HG03103 (cell line): ENCODE results near the gene ETV6.
"Not testable (repeated sequence)": the region's sequence is repeated elsewhere in the genome, so short reads cannot be mapped to it uniquely, and the experiment has no call there.

Experiments used
- ATAC-seq: cut with Tn5 transposase; IDR thresholded peaks from one replicate; pipeline ENCODE4 v1.9.1; 2021; ENCODE audit warnings: low read depth; ENCODE audit not compliant: unreplicated experiment

The ETV6 gene

GRCh38 chr12:11649413-11650285 is at the start of gene ETV6:
Gene ETV6, plus strand, starts transcription at chr12:11649674. Its CDS starts 454 bp downstream, at chr12:11650128.
- peak; percentile 42 for ATAC-seq

GRCh38 chr12:11600199-11600598 is 49.3 kb upstream of the ETV6 start:
- ATAC-seq = no peak

- ATAC-seq = no peak
Measured at GRCh38 chr12:11601647-11602046, 47.8 kb upstream of the ETV6 start.

- no peak for ATAC-seq
Measured at GRCh38 chr12:11607313-11608081, 42.0 kb upstream of the ETV6 start.

GRCh38 chr12:11609045-11609444 is 40.4 kb upstream of the ETV6 start:
- no peak for ATAC-seq

- ATAC-seq = no peak
Measured at GRCh38 chr12:11615481-11615880, 34.0 kb upstream of the ETV6 start.

- ATAC-seq = no peak
Measured at GRCh38 chr12:11618046-11618445, 31.4 kb upstream of the ETV6 start.

GRCh38 chr12:11621797-11622423 is 27.6 kb upstream of the ETV6 start:
- ATAC-seq = no peak

- ATAC-seq = no peak
Measured at GRCh38 chr12:11622876-11623281, 26.6 kb upstream of the ETV6 start.

GRCh38 chr12:11623382-11623781 is 26.1 kb upstream of the ETV6 start:
- ATAC-seq = no peak

- no peak for ATAC-seq
Measured at GRCh38 chr12:11624116-11624515, 25.4 kb upstream of the ETV6 start.

- ATAC-seq = not testable (repeated sequence)
Measured at GRCh38 chr12:11627709-11628108, 21.8 kb upstream of the ETV6 start.

- no peak for ATAC-seq
Measured at GRCh38 chr12:11628353-11628752, 21.1 kb upstream of the ETV6 start.

- no peak for ATAC-seq
Measured at GRCh38 chr12:11630046-11630706, 19.3 kb upstream of the ETV6 start.

- ATAC-seq = no peak
Measured at GRCh38 chr12:11631288-11631687, 18.2 kb upstream of the ETV6 start.

- ATAC-seq = not testable (repeated sequence)
Measured at GRCh38 chr12:11631881-11632280, 17.6 kb upstream of the ETV6 start.

GRCh38 chr12:11633968-11634367 is 15.5 kb upstream of the ETV6 start:
- ATAC-seq = no peak

- ATAC-seq = no peak
Measured at GRCh38 chr12:11635341-11635740, 14.1 kb upstream of the ETV6 start.

- ATAC-seq = no peak
Measured at GRCh38 chr12:11638315-11638916, 11.1 kb upstream of the ETV6 start.

GRCh38 chr12:11639454-11639853 is 10.0 kb upstream of the ETV6 start:
- no peak for ATAC-seq
